Dedifferentiated amniotic fluid mesenchymal stem cell (primary cell): ENCODE measurements around the gene AKAP9.
"Not testable (repeated sequence)": the region's sequence is repeated elsewhere in the genome, so short reads cannot be mapped to it uniquely, and the experiment has no call there.

ENCODE experiments used
- DNase-seq: peaks from one replicate; pipeline ENCODE4 v3.0.0-alpha.2; 2016; ENCODE audit errors: extremely low spot score

The AKAP9 gene

GRCh38 chr7:92010215-92010614 lies 69.6 kb downstream of the AKAP9 start:
- no peak for DNase-seq

DNA sequence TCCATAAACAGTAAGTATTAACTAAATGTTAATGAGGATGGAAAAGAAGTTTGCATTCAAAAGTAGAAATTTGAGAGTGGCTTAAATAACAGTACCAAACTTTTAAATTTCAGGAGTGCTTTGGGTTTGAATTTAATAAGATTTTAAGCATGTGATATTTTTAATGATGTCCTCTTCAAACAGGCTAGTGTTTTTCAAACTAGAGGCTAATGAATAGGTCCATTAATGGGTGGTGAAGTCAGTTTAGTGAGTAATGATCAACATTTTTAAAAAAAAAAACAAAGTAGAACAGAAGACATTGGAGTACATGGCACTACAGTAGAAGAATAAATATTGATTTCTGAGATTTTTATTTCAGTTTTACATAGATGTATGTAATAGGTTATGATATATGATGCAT lies 72.9 kb downstream of the AKAP9 start:
- DNase-seq: no peak

- no peak for DNase-seq
These were observed 80.0 kb downstream of the AKAP9 start for GRCh38 chr7:92020636-92021035.

- DNase-seq: peak; percentile 44
These were observed 84.6 kb downstream of the AKAP9 start for GRCh38 chr7:92025260-92025659.

- DNase-seq: not testable (repeated sequence)
These were observed 86.0 kb downstream of the AKAP9 start for GRCh38 chr7:92026635-92027034.

DNA sequence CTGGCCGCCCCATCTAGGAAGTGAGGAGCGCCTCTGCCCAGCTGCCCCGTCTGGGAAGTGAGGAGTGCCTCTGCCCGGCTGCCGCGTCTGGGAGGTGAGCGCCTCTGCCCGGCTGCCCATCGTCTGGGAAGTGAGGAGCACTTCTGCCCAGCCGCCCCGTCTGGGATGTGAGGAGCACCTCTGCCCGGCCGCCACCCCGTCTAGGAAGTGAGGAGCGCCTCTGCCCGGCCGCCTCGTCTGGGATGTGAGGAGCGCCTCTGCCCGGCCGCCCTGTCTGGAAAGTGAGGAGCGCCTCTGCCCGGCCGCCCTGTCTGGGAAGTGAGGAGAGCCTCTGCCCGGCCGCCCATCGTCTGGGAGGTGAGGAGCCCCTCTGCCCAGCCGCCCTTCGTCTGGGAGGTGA lies 86.5 kb downstream of the AKAP9 start:
- DNase-seq: not testable (repeated sequence)

GRCh38 chr7:92028226-92028625 lies 87.6 kb downstream of the AKAP9 start:
- no peak for DNase-seq

DNA sequence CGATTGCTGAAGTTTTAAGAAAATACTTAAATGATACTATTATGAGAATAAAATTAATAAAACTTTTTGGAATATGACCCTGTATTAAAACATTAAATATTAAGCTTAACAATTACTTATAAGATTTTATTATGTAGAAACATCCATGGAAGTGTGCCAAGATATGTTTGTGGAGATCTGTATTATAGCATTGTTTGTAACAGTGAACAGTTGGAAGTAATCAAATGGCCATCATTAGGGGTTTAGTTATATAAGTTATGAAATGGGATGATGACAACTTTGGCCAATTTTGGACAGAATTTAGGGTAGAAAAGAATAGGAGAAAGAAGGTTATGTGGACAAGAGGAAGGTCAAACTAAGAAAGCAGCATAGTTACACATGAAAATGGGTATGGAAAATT lies 88.0 kb downstream of the AKAP9 start:
- no peak for DNase-seq

DNA sequence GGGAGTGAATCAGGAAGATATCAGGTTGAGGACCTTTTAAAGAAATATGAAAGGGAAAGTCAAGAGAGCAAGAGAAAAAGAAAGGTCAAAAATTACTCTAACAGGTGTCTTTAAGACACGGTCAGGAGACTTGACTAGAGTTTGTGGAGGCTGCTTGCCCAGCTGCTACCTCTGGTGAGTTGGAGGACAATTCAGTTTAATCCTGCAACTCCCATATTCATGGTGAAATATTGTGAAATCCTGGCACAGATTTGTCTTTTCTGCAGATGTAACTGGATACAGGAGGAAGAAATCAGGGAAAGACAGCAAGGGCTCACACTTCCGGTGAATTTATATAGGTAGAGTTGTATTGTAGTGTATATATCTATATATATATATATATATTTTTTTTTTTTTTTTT lies 93.5 kb downstream of the AKAP9 start:
- peak; percentile 22 for DNase-seq

DNA sequence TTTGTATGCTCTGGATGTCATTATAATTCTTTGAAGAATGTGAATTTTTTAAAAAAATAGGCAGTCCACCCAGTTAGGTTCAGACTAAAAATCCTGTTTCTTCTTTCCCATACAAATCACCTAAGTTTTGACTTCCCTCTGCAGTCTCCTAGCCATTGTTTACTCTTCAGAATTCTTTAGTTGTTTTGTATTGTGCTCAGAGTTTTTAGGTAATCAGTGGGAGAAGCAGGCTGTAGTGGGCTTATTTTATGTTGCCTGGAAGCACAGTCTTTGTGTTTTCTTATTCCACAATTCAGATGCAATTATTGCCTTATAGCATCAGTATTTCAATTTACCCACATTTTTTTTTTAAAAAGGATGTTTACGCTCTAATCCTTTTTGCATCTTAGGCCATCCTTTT lies 94.9 kb downstream of the AKAP9 start:
- DNase-seq: no peak

DNA sequence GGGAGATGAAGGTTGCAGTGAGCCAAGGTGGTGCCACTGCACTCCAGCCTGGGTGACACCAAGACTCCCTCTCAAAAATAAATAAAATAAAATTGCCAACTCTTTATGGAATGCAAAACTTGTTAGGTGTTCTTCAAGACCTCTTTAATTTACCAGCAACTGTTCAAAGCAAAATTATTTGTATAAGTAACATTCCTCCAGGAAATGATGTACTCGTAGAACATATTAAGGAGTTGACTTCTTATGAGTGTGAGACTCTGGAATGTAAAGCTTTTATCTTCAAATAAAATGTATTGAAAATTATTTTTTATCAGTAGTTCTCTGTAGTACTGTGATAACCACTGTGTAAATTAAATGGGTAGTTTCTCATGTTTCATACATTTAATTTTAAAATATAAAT lies 99.2 kb downstream of the AKAP9 start:
- no peak for DNase-seq

DNA sequence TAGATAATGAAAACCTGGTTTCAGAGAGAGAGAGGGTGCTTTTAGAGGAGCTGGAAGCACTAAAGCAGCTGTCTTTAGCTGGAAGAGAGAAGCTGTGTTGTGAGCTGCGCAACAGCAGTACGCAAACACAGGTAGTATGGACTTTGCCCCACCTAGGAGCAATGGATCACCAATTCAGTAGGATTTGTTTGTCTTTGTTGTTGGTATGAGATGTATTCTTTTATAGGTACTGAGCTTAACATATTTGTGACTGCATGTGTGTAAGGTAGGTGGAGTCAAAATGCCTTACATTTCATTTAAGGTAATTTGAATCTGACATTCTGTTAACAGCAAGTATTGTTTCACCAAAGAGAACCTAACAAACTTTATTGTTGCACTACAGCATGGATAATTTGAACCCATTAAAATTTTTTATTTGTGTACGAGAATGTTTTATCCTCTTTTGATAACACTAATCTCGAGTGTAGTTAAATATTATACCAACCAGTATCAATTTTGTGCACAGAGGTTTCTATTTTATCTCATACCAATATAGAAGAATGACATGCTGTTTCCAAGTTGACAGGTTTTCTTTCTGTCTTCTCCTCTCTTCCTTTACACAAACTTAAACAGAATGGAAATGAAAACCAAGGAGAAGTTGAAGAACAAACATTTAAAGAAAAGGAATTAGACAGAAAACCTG lies 101.5 kb downstream of the AKAP9 start:
- DNase-seq: no peak

DNA sequence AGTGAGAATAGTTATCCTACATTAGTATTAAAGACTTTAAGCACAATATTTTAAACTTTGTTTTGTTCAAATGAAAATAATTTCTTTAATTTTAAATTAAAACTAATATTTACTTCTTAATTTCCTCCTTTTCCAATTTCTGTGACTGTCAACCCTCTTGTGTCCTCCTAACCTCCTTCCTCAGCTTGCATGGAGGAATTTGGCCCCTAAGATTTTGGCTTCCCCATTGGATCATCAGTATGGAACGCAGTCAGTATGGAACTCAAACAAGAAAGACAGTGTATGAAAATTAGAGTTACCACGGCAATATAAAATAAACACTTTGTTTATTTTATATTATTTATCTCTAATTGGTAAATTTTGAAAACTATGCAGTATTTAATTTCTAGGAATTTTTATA lies 102.4 kb downstream of the AKAP9 start:
- no peak for DNase-seq

DNA sequence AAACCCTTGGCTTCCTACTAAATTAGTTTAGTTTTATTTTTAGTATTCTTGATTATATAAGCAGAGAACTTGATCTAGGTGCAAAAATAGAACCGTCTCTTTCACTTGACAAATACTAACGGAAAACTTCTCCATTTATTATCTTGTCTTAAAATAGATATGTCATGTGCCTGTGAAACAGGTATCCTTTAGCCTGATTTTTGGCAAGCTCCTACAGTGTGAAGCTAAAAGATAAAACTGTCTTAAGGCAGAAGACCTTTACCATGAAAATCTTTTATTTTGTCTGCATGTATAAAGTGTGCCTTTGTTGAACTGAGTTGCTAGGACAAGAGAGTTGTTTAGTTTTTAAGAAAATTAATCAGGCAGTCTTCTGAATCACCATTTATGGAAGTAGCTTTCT lies 103.0 kb downstream of the AKAP9 start:
- no peak for DNase-seq

GRCh38 chr7:92044148-92044547 lies 103.5 kb downstream of the AKAP9 start:
- no peak for DNase-seq

DNA sequence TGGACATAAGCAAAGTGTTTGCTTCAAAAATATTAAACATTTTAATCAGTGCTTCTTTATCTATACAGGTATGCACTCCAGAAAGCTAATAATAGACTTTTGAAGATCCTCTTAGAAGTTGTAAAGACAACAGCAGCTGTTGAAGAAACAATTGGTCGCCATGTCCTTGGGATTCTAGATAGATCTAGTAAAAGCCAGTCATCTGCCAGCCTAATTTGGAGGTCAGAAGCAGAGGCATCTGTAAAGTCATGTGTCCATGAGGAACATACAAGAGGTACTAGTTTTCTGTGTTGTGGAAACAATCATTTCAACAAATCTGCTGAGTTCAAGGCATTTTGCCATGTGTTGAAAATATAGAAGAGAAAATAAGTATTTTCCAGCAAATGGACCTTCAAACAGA lies 104.3 kb downstream of the AKAP9 start:
- DNase-seq: no peak

DNA sequence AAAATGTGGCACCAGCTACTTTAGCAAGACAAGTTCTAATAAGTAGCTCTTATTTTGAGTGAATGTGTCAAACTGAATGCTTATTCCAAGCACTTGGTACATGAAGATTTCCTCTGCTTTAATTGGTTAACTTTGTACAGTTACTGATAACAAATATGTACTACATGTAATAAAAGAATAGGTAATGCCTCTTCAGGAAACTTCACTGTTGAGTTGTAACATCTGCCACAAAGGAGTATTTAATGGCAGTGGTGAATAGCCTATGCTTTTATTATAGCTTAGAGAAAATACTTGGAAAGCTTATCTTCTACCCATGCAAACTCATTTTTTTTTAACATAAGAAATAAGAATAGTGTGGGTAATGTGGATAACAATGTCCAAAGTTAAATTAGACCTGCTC lies 111.0 kb downstream of the AKAP9 start:
- DNase-seq: no peak

DNA sequence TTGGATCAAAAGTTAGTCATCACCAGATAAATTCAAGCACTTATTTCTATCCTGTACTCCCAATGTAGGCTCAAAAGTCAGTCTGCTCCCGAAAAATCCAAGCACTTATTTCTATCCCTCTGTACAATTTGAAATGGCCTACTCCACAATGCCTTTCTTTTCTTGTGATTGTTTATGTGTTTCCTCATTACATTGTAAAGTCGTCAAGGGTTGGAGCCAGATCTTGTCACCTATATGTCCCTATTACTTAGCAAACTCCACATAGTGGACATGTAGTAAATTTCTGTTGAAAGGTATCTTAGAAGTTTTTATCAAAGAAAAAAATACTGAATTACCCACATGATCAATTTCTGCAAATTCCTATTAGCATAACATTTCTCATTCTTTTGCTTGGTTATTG lies 111.5 kb downstream of the AKAP9 start:
- peak; percentile 1 for DNase-seq

GRCh38 chr7:92052684-92053083 lies 112.0 kb downstream of the AKAP9 start:
- DNase-seq: peak; percentile 1

DNA sequence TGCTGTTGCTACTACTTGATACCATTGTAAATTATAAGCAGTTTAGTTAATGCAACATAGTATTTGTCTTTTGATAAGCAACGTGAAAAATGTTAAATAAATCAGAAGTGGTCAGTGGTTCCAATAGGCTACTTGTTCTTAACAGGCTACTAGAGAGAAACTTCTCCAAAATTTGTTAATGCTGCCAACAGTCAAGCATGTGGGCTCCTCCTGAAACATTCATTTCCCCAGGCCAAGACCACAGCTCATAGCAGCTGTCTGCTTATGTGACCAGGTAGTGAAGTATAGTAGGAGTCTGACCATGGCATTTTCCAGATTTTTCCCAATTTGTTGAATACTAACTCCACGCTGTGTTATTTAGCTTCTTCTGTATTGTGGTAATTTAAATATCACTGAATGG lies 112.7 kb downstream of the AKAP9 start:
- no peak for DNase-seq

DNA sequence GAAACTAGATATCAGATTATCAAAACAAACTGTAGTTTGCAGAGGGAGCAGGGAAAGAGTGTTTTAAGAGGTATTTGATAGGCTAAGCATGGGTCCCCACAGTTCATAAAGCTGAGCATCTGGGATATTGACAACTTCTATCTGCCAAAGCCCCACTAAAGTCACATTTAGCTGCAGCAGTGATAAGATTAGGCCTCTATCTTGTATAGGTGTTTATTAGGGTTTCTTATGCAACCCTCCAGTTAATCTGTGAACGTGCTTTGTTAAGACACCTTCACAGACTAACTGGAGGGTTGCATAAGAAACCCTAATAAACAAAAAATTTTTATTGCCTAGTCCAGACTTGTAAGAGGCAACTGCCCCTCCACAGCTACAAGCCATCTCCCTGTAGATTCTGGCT lies 115.6 kb downstream of the AKAP9 start:
- DNase-seq: no peak

DNA sequence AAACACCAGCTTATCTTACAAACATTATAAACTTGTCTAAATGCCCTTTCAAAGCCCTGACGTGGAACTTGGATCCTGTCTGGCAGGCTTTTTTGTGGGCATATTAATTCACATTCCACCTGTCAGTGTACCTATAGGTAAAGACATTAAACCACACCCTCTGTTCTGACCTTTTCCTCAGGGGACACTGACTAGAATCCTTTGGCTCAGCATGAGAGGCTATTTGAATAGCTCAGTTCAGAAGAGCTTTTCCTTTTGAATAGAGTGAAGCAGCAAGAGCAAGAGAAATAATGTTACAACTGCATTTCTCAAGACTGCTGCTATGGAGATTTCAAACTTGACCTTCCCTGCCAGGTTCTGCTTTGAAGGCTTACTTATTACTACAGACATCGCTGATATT lies 116.7 kb downstream of the AKAP9 start:
- DNase-seq: no peak

DNA sequence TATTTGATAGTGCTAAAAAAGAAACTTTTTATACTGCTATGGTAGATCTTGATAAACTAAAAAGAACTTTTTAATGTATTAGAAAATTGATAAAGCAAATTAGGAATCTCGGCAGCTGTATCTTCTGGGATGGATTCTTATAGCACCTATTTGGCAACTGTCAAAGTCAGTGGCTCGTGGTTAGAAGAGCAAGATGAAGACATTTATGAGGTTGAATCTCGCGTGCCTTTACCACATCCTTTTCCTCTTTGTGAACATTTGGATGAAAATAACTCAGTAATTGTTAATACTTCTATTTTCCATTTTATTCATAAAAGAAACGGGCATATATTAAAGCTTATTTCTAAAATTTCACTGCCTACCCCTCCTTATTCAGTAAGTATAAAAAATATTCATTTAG lies 117.4 kb downstream of the AKAP9 start:
- no peak for DNase-seq

DNA sequence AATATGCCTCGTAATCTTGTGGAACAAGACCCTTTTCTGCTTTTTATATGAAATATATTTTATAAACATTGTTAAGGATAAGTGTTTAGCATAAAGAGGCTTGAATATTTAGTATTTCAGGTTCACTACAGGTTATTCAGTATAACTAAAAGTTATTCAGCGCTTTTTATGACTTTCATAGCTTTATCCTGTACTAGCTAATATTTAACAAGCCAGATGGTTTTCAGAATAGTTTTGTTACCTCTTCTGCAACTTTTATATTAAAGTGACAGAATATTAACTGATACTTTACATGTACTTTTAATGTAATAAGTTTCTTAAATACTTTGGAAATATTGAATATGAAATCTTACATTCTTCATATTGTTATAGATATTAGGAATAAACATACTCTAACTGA lies 118.2 kb downstream of the AKAP9 start:
- DNase-seq: no peak
